ENCODE results near the gene AEBP1.

AEBP1 gene

DNA sequence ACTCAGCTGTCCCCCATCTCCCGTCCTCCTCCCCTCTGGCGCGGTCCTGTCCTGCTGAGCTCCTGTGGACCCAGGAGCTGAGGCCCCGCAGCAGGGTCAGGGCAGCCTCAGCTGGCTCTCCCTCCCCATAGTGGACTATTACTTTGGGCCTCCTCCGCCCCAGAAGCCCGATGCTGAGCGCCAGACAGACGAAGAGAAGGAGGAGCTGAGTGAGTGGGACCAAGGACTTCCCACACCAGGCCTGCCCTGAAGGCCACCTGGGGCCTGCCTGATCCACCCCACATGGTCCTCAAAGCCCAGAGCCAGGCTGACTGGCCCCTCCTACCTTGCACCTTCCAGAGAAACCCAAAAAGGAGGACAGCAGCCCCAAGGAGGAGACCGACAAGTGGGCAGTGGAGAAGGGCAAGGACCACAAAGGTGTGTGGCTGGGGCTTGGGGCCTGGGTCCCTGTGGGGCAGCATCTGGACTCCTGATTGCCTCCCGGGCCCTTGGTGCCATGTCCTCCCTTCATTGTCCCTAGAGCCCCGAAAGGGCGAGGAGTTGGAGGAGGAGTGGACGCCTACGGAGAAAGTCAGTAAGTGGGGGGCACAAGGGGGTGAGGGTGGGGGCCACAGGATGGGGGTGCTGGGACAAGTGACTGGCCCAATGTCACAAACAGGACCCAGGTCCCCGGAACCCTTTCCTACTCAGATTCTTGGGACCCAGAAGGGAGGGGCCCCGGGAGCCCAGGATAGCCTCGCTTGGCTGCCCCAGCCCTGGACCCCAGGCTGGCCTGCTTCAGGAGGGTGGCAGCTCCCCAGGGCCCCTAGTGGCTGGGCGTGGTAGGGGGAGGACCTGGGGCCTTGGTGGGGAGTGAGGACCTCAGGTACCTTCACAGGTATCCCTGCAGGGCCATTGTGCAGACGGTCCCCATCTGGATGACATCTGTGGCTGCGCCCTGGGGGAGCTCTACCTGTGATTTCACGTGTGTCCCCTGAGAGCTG, 4.9 kb downstream of the AEBP1 start:
- no peak for DNase-seq (ENCODE audit: low spot score)
- no peak for TF ChIP-seq CTCF (IDR thresholded peaks at IDR 0.05; ENCODE audit: extremely low read depth, missing control alignments)

DNA sequence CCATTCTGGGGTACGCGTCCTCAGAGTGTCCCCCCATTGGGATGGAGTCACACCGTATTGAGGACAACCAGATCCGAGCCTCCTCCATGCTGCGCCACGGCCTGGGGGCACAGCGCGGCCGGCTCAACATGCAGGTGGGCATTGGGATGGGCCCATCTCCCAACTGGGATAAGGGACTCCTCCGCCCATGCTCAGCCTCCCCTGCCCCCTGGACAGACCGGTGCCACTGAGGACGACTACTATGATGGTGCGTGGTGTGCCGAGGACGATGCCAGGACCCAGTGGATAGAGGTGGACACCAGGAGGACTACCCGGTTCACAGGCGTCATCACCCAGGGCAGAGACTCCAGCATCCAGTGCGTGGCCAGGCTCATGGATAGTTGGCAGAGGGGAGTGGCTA, 5.8 kb downstream of the AEBP1 start:
- DNase-seq (ENCODE audit: low spot score), result no peak
- no peak for TF ChIP-seq CTCF (IDR thresholded peaks at IDR 0.05; ENCODE audit: extremely low read depth, missing control alignments)

- no peak for DNase-seq (ENCODE audit: low spot score)
- TF ChIP-seq CTCF (IDR thresholded peaks at IDR 0.05; ENCODE audit: extremely low read depth, missing control alignments), result no peak
Observed at GRCh38 chr7:44110719-44111635, 6.8 kb downstream of the AEBP1 start.

GRCh38 chr7:44111761-44112160, 7.6 kb downstream of the AEBP1 start:
- no peak for TF ChIP-seq CTCF (IDR thresholded peaks at IDR 0.05; ENCODE audit: extremely low read depth, missing control alignments)
- DNase-seq (ENCODE audit: low spot score), result no peak

DNA sequence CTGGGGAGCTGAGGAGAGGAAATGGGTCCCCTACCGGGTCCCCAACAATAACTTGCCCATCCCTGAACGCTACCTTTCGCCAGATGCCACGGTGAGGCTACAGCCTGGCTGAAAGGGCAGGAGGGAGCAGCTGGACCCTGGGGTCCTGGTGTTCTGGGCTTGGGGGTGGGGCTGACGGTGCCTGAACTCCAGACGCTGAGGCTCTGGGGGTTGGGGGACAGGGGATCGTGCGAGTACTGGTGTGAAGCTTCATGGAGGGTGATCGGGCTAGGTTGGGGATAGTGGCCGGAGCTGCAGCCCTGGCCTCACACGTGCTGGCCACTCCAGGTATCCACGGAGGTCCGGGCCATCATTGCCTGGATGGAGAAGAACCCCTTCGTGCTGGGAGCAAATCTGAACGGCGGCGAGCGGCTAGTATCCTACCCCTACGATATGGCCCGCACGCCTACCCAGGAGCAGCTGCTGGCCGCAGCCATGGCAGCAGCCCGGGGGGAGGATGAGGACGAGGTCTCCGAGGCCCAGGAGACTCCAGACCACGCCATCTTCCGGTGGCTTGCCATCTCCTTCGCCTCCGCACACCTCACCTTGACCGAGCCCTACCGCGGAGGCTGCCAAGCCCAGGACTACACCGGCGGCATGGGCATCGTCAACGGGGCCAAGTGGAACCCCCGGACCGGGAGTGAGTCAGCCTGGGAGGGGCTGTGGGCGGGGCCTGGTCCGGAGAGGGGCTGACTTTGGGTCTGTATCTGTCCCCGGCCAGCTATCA, 8.3 kb downstream of the AEBP1 start:
- no peak for TF ChIP-seq CTCF (IDR thresholded peaks at IDR 0.05; ENCODE audit: extremely low read depth, missing control alignments)
- DNase-seq (ENCODE audit: low spot score), result no peak

DNA sequence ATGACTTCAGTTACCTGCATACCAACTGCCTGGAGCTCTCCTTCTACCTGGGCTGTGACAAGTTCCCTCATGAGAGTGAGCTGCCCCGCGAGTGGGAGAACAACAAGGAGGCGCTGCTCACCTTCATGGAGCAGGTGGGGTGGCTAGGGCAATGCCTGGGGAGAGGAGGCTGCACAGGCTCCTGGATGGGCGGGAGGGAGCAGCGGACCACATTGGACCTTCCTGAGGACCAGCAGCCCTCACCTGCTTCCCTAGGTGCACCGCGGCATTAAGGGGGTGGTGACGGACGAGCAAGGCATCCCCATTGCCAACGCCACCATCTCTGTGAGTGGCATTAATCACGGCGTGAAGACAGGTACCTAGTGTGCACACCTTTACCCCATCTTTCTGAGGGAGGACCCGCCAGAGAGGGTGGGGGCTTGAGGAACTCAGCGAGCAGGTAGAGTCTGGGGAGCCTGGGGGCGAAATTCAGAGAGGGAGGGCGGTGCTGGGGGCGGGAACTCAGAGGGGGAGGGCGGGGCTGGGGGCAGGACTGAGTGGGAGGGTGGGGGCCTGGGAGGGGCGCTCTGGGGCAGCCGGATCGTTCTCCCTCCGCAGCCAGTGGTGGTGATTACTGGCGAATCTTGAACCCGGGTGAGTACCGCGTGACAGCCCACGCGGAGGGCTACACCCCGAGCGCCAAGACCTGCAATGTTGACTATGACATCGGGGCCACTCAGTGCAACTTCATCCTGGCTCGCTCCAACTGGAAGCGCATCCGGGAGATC, 9.0 kb downstream of the AEBP1 start:
- DNase-seq (ENCODE audit: low spot score), result peak; percentile 28
- no peak for TF ChIP-seq CTCF (IDR thresholded peaks at IDR 0.05; ENCODE audit: extremely low read depth, missing control alignments)

Measured in GM20000 (cell line).